T-helper 17 cell (primary cell): ENCODE results near the gene GJC2. TPM values are rescaled to one million over a fixed set of nuclear protein-coding genes. Genes with fewer than 3 reads are reported as not detected.
A peak's percentile ranks its signal among the peaks of the same experiment; 100 is the strongest.
"Not testable (repeated sequence)": the region's sequence is repeated elsewhere in the genome, so short reads cannot be mapped to it uniquely, and the experiment has no call there.

ENCODE experiments used
- ATAC-seq: fragments of 150-1000 bp; cut with Tn5 transposase; 2 replicates; pipeline ENCODE4 v1.10.0; 2021; ENCODE audit warnings: mild to moderate bottlenecking, moderate library complexity
- DNase-seq, 3 donors: peaks; one replicate each; pipeline versions ENCODE4 v3.0.0 to v3.0.0-alpha.2; 2020 to 2021
- H3K9me3 ChIP-seq: one replicate; pipeline ENCODE4 v1.7.0; 2013; ENCODE audit warnings: low read length, mild to moderate bottlenecking; ENCODE audit not compliant: control insufficient read depth, poor library complexity, severe bottlenecking
- H3K27ac Mint-ChIP-seq: one replicate; pipeline ENCODE4 v1.8.0; 2022; ENCODE audit warnings: mild to moderate bottlenecking, moderate library complexity, mixed read lengths
- H3K27me3 Mint-ChIP-seq: one replicate; pipeline ENCODE4 v1.8.0; 2022; ENCODE audit warnings: mixed read lengths
- H3K36me3 Mint-ChIP-seq: one replicate; pipeline ENCODE4 v1.8.0; 2022; ENCODE audit warnings: low read depth, mixed read lengths
- H3K4me1 Mint-ChIP-seq: one replicate; pipeline ENCODE4 v1.8.0; 2022; ENCODE audit warnings: mild to moderate bottlenecking, mixed read lengths
- H3K4me3 Mint-ChIP-seq: one replicate; pipeline ENCODE4 v1.8.0; 2022; ENCODE audit warnings: mild to moderate bottlenecking, moderate library complexity, mixed read lengths
- total RNA-seq, 4 donors: library from RNA in 2 of 4; stranded (reverse) in 2 of 4; gene quantifications; one replicate each; pipeline ENCODE4 v1.2.3 and lab custom pipeline; 2022 to 2026

The GJC2 gene
- total RNA-seq, 2 donors from 2014 or later, result 0.94 to 1.9 TPM

DNA sequence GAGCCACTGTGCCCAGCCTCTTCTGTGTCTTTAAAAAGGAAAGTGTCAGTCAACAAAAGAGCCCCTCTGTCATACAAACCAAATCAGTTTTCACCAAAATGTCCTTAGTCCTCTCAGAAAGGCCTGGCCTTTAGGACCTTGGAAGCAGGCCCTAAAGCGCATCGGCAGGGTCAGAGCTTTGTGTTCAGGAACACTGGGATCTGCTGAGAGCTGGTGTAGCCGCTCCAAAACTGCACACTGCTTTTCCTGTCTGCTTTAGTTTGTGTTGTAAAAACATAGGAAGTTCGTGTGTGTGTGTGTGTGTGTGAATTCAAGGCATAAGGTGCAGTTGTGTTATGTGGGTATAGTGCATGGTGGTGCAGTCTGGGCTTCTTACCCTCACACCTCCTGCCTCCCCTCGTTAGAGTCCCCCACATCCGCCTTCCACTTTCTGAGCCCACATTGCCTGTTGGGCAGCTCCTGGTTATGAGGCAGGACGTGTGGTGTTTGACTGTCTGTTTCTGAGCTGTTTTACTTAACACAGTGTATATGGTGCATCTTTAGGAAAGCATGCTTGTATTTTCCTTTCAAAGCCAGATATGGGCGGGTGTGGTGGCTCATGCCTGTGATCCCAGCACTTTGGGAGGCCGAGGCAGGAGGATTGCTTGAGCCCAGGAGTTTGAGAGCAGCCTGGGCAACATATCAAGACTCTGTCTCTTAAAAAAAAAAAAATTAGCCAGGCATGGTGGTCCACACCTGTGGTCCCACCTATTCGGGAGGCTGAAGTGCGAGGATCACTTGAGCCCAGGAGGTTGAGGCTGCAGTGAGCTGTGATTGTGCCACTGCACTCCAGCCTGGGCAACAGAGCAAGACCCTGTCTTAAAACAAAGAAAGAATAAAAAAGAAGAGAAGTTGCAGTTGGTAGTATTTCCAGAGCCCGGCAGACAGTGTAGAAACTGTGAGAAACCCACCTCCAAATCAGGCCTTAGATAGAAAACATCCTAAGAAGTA, 28.3 kb downstream of the GJC2 start:
- H3K9me3 ChIP-seq, result no peaks in the 10 kb centered on the region
- Mint-ChIP-seq H3K36me3 (no peaks in the 10 kb centered on the region), H3K27me3 (no peaks in the 10 kb centered on the region), H3K27ac (peak overlapping the region; percentile 32), H3K4me1 (peaks cover 2% of the 10 kb centered on the region), H3K4me3 (no peak overlapping the region)
- ATAC-seq, result no peak
- no peak for DNase-seq

- H3K27ac Mint-ChIP-seq, result peak overlapping the region; percentile 32
- ATAC-seq, result no peak
- no peaks in the 10 kb centered on the region for H3K36me3 Mint-ChIP-seq
- DNase-seq, result no peak
- H3K4me1 Mint-ChIP-seq, result peaks cover 2% of the 10 kb centered on the region
- no peaks in the 10 kb centered on the region for H3K27me3 Mint-ChIP-seq
- no peaks in the 10 kb centered on the region for H3K9me3 ChIP-seq
- H3K4me3 Mint-ChIP-seq, result no peak overlapping the region
These were observed 29.3 kb downstream of the GJC2 start for GRCh38 chr1:228178737-228179684.

GRCh38 chr1:228180271-228180958, 30.7 kb downstream of the GJC2 start:
- Mint-ChIP-seq H3K36me3 (no peaks in the 10 kb centered on the region), H3K4me3 (no peak overlapping the region), H3K27ac (no peak overlapping the region), H3K4me1 (peaks cover 4% of the 10 kb centered on the region), H3K27me3 (no peaks in the 10 kb centered on the region)
- no peak for DNase-seq
- peak; percentile 42 for ATAC-seq
- H3K9me3 ChIP-seq, result no peaks in the 10 kb centered on the region

DNA sequence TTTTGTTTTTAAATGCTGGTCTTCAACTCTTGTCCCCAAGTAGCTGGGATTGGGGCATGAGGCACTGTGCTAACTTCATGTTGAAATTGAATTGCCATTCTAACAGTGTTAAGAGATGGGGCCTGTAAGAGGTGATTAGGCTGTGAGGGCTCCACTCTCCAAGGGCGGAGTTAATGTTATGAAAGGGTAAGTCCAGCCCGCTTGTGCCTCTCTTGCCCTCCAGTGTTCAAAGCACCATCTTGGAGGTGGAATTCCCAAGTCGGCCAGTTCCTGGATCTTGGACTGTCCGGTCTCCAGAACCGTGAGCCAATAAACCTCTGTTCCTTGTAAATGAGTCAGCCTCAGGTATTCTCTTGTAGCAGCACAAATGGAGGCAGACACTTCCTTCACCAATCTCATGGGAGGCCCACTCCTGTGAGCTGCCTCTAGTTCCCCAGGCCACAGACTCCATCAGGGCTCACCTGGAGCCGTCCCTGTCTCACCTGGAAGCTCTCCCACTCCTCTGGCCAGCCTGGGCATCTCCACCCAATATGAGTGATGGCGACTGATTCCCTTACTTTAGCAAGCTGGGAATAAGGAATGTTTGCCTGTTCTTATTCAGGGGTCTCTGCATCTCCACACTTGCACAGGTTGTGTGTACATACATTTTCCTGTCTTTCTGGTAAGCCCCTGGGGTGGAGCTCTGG, 31.4 kb downstream of the GJC2 start:
- H3K9me3 ChIP-seq, result no peaks in the 10 kb centered on the region
- no peak for ATAC-seq
- Mint-ChIP-seq H3K4me3 (no peak overlapping the region), H3K27ac (no peak overlapping the region), H3K27me3 (no peaks in the 10 kb centered on the region), H3K4me1 (peaks cover 9% of the 10 kb centered on the region), H3K36me3 (no peaks in the 10 kb centered on the region)
- DNase-seq, result no peak

DNA sequence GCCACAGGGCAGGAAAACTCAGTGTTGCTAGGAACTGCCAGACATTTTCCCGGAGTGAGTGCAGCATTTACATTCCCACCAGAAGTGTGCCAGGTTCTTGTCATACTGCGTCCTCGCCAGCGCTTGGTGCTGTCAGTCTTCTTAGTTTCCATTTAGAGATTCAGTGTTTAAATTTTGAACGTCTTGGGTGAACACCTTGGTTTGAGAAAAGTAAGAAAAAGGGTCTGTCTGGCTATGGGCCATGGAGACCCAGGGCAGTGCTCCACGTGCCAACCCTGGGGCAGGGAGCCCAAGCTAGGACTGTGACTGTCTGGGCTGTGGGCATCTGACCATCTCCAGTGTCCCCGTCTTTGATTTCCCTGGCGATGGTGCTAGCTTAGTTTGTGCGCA, 31.9 kb downstream of the GJC2 start:
- no peak for DNase-seq
- Mint-ChIP-seq H3K4me3 (no peak overlapping the region), H3K27me3 (no peaks in the 10 kb centered on the region), H3K36me3 (no peaks in the 10 kb centered on the region), H3K4me1 (peaks cover 7% of the 10 kb centered on the region), H3K27ac (no peak overlapping the region)
- no peaks in the 10 kb centered on the region for H3K9me3 ChIP-seq
- ATAC-seq, result no peak

DNA sequence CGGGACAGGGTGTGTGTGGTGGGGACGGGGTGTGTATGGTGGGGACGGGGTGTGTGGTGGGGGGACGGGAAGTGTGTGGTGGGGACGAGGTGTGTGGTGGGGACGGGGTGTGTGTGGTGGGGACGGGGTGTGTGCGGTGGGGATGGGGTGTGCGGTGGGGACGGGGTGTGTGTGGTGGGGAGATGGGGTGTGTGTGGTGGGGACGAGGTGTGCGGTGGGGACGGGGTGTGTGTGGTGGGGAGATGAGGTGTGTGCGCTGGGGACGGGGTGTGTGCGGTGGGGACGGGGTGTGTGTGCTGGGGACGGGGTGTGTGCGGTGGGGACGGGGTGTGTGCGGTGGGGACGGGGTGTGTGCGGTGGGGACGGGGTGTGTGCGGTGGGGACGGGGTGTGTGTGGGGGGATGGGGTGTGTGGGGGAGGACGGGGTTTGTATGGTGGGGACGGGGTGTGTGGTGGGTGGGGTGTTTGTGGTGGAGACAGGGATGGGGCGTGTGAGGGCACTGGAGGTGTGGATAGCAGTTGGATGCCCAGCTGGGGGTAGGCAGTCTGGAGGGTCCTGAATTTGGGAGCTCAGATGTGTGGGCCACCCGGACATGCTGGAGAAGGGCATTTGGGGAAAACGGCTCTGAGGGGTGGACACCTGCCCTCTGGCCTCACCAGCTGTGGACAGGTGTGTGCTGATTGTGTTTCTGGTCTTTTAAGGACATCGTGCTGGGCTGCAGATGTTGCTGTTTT, 32.7 kb downstream of the GJC2 start:
- DNase-seq (no peak), ATAC-seq (no peak)
- no peak overlapping the region for H3K27ac Mint-ChIP-seq
- H3K27me3 Mint-ChIP-seq, result no peaks in the 10 kb centered on the region
- no peaks in the 10 kb centered on the region for H3K9me3 ChIP-seq
- no peak overlapping the region for H3K4me3 Mint-ChIP-seq
- peaks cover 7% of the 10 kb centered on the region for H3K4me1 Mint-ChIP-seq
- H3K36me3 Mint-ChIP-seq, result no peaks in the 10 kb centered on the region

- ATAC-seq (no peak), DNase-seq (no peak)
These were observed 34.4 kb downstream of the GJC2 start for GRCh38 chr1:228184152-228184551.

GRCh38 chr1:228185641-228185965, 35.9 kb downstream of the GJC2 start:
- no peaks in the 10 kb centered on the region for H3K9me3 ChIP-seq
- Mint-ChIP-seq H3K36me3 (no peaks in the 10 kb centered on the region), H3K27ac (peak overlapping the region; percentile 84), H3K4me3 (peak overlapping the region; percentile 36), H3K27me3 (no peaks in the 10 kb centered on the region), H3K4me1 (peaks cover 14% of the 10 kb centered on the region)
- ATAC-seq (peak; percentile 91), DNase-seq (no peak)

More at GRCh38 chr1:228184152-228184551, 34.4 kb downstream of the GJC2 start:
- Mint-ChIP-seq H3K4me3 (no peak overlapping the region), H3K27ac (no peak overlapping the region), H3K27me3 (no peaks in the 10 kb centered on the region), H3K4me1 (peaks cover 11% of the 10 kb centered on the region), H3K36me3 (no peaks in the 10 kb centered on the region)
- no peaks in the 10 kb centered on the region for H3K9me3 ChIP-seq

DNA sequence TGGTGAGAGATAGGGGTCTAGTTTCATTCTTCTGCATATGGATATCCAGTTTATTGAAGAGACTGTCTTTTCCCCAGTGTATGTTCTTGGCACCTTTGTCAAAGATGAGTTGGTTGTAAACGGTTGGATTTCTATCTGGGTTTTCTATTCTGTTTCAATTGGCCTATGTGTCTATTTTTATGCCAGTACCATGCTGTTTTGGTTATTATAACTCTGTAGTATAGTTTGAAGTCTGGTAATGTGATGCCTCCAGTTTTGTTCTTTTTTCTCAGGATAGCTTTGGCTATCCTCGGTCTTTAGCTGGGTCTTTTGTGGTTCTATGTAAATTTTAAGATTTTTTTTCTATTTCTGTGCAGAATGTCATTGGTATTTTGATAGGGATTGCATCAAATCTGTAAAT, 38.5 kb downstream of the GJC2 start:
- H3K27me3 Mint-ChIP-seq, H3K27ac Mint-ChIP-seq, H3K9me3 ChIP-seq, ATAC-seq, DNase-seq, H3K4me3 Mint-ChIP-seq, H3K36me3 Mint-ChIP-seq: not testable (repeated sequence)
- H3K4me1 Mint-ChIP-seq, result peaks cover 18% of the 10 kb centered on the region

- no peaks in the 10 kb centered on the region for H3K36me3 Mint-ChIP-seq
- no peak overlapping the region for H3K4me3 Mint-ChIP-seq
- no peaks in the 10 kb centered on the region for H3K27me3 Mint-ChIP-seq
- no peak overlapping the region for H3K27ac Mint-ChIP-seq
- ATAC-seq (no peak), DNase-seq (no peak)
- no peaks in the 10 kb centered on the region for H3K9me3 ChIP-seq
- peaks cover 16% of the 10 kb centered on the region for H3K4me1 Mint-ChIP-seq
These were observed 40.5 kb downstream of the GJC2 start for GRCh38 chr1:228190182-228190581.

- peaks cover 18% of the 10 kb centered on the region for H3K4me1 Mint-ChIP-seq
- DNase-seq, result no peak
- peaks cover 5% of the 10 kb centered on the region for H3K36me3 Mint-ChIP-seq
- peak overlapping the region; percentile 36 for H3K4me3 Mint-ChIP-seq
- no peak for ATAC-seq
- no peak overlapping the region for H3K27ac Mint-ChIP-seq
- H3K9me3 ChIP-seq, result no peaks in the 10 kb centered on the region
- no peaks in the 10 kb centered on the region for H3K27me3 Mint-ChIP-seq
These were observed 41.0 kb downstream of the GJC2 start for GRCh38 chr1:228190778-228191177.

- H3K27ac Mint-ChIP-seq, result no peak overlapping the region
- peaks cover 11% of the 10 kb centered on the region for H3K4me1 Mint-ChIP-seq
These were observed 44.7 kb downstream of the GJC2 start for GRCh38 chr1:228194436-228194835.

More at GRCh38 chr1:228194436-228194835, 44.7 kb downstream of the GJC2 start:
- H3K9me3 ChIP-seq, result no peaks in the 10 kb centered on the region
- peaks cover 8% of the 10 kb centered on the region for H3K36me3 Mint-ChIP-seq
- H3K4me3 Mint-ChIP-seq, result no peak overlapping the region
- DNase-seq, result no peak
- no peak for ATAC-seq
- no peaks in the 10 kb centered on the region for H3K27me3 Mint-ChIP-seq
